ENCODE data around the gene SEC23IP. TPM values are rescaled to one million over a fixed set of nuclear protein-coding genes. Genes with fewer than 3 reads are reported as not detected.
"Not testable (repeated sequence)": the region's sequence is repeated elsewhere in the genome, so short reads cannot be mapped to it uniquely, and the experiment has no call there.

SEC23IP gene
- total RNA-seq, 2 donors from 2014 or later: 37.7 to 75.2 TPM

DNA sequence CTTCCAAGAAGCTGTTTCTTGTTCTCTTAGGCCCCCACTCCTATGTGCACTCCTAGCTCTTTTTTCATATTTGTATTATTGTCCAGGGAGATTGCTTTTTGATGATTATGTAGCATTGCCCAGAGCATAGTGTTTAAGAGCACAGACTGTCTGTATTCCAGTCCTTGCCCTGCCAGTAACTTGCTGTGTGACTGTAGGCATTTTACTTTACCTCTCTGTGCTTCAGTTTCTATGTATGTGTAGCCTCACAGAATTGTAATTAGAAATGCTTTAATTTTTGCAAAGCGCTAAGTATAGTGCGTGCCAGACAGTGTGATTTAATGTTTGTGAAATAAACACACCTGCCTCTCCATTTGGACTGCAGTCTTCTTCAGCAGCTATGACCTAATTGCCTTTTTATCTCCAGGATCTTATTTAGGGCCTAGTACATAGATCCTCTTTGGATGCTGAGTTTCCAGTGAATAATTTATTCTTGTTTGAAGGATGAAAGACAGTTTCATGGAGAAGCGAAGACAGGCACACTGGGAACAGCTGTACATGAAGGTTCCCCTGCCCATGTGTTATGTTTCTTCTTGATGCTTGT is 1.4 kb downstream of the SEC23IP start:
- no peaks in the 10 kb centered on the region for H3K27me3 ChIP-seq (replicated peaks; ENCODE audit: insufficient read depth)
- 85% methylated on average over 3 of the region's 3 CpGs for WGBS
- no peak for DNase-seq (ENCODE audit: low spot score)
- H3K27ac ChIP-seq: no peak overlapping the region
- intact Hi-C loops (cut with DNase I): no loop called here
- H3K9me3 ChIP-seq: no peaks in the 10 kb centered on the region
- no peak for TF ChIP-seq POLR2AphosphoS5 (IDR thresholded peaks at IDR 0.05)
- TF ChIP-seq, protein P1, sequence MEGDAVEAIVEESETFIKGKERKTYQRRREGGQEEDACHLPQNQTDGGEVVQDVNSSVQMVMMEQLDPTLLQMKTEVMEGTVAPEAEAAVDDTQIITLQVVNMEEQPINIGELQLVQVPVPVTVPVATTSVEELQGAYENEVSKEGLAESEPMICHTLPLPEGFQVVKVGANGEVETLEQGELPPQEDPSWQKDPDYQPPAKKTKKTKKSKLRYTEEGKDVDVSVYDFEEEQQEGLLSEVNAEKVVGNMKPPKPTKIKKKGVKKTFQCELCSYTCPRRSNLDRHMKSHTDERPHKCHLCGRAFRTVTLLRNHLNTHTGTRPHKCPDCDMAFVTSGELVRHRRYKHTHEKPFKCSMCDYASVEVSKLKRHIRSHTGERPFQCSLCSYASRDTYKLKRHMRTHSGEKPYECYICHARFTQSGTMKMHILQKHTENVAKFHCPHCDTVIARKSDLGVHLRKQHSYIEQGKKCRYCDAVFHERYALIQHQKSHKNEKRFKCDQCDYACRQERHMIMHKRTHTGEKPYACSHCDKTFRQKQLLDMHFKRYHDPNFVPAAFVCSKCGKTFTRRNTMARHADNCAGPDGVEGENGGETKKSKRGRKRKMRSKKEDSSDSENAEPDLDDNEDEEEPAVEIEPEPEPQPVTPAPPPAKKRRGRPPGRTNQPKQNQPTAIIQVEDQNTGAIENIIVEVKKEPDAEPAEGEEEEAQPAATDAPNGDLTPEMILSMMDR (IDR thresholded peaks at IDR 0.05): no peak
- no peak for TF ChIP-seq POLR2A (IDR thresholded peaks at IDR 0.05)
- H3K36me3 ChIP-seq: no peaks in the 10 kb centered on the region
- no peak overlapping the region for H3K4me3 ChIP-seq
- H3K4me1 ChIP-seq (replicated peaks): peaks cover 17% of the 10 kb centered on the region

DNA sequence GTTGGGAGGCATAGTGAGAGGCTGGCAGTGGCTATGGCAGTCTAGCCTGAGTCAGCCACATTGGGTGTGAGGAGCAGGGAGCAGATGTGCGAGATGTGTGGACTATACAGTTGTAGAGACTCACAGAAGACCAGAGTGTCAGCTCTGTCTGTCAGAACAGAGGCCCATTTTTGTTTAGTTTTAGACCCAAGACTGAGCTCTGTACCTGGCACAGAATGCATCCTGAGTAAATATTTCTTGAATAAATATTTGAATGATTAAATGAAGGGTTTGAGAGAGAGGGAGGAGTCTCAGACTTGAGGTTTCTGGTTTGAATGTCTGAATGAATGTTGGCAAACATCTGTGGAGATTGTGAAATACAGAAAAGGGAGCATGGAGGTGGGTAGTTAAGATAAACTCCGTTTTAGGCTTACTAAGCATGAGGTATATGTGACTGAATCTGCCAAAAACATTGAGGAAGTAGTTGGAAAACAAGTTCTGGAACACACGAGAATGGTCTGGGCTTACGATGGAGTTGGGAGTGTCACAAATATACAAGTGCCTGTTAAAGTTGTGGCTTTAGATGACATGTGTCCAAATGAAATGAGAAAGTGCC is 3.6 kb downstream of the SEC23IP start:
- no peaks in the 10 kb centered on the region for H3K9me3 ChIP-seq
- H3K36me3 ChIP-seq: no peaks in the 10 kb centered on the region
- WGBS: 22% methylated on average over 4 of the region's 4 CpGs
- H3K27me3 ChIP-seq (replicated peaks; ENCODE audit: insufficient read depth): no peaks in the 10 kb centered on the region
- intact Hi-C loops (cut with DNase I): no loop called here
- DNase-seq (ENCODE audit: low spot score): peak; percentile 41
- no peak overlapping the region for H3K4me3 ChIP-seq
- peak overlapping the region; percentile 24 to 36 for H3K27ac ChIP-seq
- TF ChIP-seq POLR2A (IDR thresholded peaks at IDR 0.05) (no peak), POLR2AphosphoS5 (IDR thresholded peaks at IDR 0.05) (peak; percentile 82)
- peaks cover 17% of the 10 kb centered on the region for H3K4me1 ChIP-seq (replicated peaks)

DNA sequence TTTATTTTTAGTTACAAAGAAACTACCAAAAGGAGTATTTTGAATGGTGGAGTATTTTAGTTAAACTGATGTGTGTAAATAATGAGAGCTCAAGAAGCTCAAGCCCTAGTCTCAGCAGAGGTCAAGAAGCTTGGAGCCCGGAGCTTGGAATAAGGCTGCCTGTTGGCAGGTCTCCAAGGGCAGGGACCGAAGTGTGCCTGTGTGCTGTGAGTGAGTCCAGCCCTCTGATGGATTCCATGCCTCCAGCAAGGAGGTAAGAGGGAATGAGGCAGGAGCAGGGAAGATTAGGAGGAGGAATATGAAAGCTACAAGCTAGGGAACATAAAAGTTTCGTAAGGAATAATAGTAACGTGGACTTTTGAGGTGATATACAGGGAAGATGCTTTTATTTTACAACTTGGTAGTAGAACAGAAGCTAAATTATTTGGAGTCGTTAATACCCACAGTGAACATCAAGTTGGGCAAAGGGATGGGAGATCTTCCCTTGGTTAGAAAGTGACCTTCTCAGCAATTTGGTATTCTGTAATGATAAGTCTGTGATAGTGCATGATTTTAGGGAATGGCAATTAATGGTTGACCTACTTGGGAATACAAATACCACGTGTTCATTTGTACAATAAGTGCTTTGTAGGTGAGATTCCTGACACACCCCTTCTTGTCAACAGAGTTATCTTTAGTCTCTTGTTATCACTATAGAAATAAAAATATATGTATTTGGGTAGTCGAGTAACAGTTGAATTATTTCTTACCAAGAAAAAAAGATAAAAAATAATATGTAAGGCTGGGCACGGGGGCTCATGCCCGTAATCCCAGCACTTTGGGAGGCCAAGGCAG is 4.6 kb downstream of the SEC23IP start:
- peak; percentile 13 for DNase-seq (ENCODE audit: low spot score)
- no peaks in the 10 kb centered on the region for H3K9me3 ChIP-seq
- no peaks in the 10 kb centered on the region for H3K36me3 ChIP-seq
- peak overlapping the region; percentile 28 to 36 for H3K27ac ChIP-seq
- H3K4me1 ChIP-seq (replicated peaks): peaks cover 17% of the 10 kb centered on the region
- no peak overlapping the region for H3K4me3 ChIP-seq
- 47% methylated on average over 9 of the region's 9 CpGs for WGBS
- no peaks in the 10 kb centered on the region for H3K27me3 ChIP-seq (replicated peaks; ENCODE audit: insufficient read depth)
- intact Hi-C loops (cut with DNase I): no loop called here
- TF ChIP-seq, protein P1 (IDR thresholded peaks at IDR 0.05): no peak
- no peak for TF ChIP-seq POLR2A (IDR thresholded peaks at IDR 0.05)
- peak; percentile 7 for TF ChIP-seq POLR2AphosphoS5 (IDR thresholded peaks at IDR 0.05)

DNA sequence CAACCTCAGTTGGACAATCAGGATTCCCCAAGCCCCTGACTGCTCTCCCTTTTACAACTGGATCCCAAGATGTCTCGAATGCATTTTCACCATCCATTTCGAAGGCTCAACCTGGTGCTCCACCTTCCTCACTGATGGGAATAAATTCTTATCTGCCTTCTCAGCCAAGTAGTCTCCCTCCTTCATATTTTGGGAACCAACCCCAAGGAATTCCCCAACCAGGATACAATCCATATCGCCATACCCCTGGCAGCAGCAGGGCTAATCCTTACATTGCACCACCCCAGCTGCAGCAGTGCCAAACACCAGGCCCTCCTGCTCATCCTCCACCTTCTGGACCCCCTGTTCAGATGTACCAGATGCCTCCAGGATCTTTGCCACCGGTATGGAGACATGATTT is 6.0 kb downstream of the SEC23IP start:
- Histone ChIP-seq H3K27me3 (replicated peaks; ENCODE audit: insufficient read depth) (no peaks in the 10 kb centered on the region), H3K36me3 (no peaks in the 10 kb centered on the region), H3K4me1 (replicated peaks) (peaks cover 17% of the 10 kb centered on the region), H3K9me3 (no peaks in the 10 kb centered on the region), H3K4me3 (no peak overlapping the region), H3K27ac (no peak overlapping the region)
- WGBS: 88% methylated on average over 4 of the region's 4 CpGs
- DNase-seq (ENCODE audit: low spot score): no peak
- TF ChIP-seq POLR2AphosphoS5 (IDR thresholded peaks at IDR 0.05) (no peak), POLR2A (IDR thresholded peaks at IDR 0.05) (no peak)
- TF ChIP-seq, protein P1 (IDR thresholded peaks at IDR 0.05): no peak
- intact Hi-C loops (cut with DNase I): no loop called here

DNA sequence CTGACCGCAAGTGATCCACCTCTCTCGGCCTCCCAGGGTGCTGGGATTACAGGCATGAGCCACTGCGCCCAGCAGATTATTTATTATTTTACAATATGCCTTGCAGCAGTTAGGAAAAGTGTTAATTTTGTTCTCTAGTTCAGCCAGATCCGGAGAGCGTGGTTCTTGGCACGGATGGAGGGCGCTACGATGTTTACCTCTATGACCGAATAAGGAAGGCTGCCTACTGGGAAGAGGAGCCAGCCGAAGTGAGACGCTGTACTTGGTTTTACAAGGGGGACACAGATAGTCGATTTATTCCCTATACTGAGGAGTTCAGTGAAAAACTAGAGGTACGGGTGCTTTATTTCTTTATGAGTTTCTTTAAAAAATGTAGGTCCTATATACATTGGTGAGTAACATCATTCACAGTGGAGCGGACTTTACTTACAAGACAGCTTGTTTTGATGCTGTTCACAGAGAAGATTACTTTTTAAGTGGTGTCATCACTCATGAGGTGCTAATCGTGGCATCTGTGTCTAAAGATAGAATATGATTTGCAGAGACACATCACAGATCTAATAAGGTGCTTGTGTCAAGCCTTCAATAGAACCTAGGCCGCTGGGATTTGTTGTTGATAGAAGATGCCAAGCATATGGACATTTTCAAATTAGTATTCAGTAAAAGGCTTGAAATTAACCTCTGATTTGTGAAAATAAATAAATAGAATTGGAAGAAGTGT is 11.6 kb downstream of the SEC23IP start:
- Histone ChIP-seq H3K27me3 (replicated peaks; ENCODE audit: insufficient read depth) (no peaks in the 10 kb centered on the region), H3K4me1 (replicated peaks) (no peaks in the 10 kb centered on the region), H3K9me3 (no peaks in the 10 kb centered on the region), H3K36me3 (no peaks in the 10 kb centered on the region), H3K4me3 (no peak overlapping the region), H3K27ac (no peak overlapping the region)
- intact Hi-C loops (cut with DNase I): no loop called here
- TF ChIP-seq, protein P1 (IDR thresholded peaks at IDR 0.05): no peak
- TF ChIP-seq POLR2A (IDR thresholded peaks at IDR 0.05) (no peak), POLR2AphosphoS5 (IDR thresholded peaks at IDR 0.05) (no peak)
- 91% methylated on average over 16 of the region's 16 CpGs for WGBS
- DNase-seq (ENCODE audit: low spot score): no peak

DNA sequence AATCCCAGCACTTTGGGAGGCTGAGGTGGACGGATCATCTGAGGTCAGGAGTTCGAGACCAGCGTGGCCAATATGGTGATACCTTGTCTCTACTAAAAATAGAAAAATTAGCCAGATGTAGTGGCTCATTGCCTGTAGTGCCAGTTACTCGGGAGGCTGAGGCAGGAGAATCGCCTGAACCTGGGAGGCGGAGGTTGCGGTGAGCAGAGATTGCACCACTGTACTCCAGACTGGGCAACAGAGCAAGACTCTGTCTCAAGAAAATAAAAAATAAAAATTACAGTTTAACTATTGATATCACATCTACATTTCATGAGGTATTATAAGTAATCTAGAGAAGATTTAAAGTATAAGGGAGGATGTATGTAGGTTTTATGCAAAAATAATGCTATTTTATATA is 15.2 kb downstream of the SEC23IP start:
- H3K4me3 ChIP-seq; H3K27ac ChIP-seq; intact Hi-C loops (cut with DNase I); H3K36me3 ChIP-seq; H3K27me3 ChIP-seq (replicated peaks; ENCODE audit: insufficient read depth); H3K9me3 ChIP-seq; H3K4me1 ChIP-seq (replicated peaks); DNase-seq (ENCODE audit: low spot score): not testable (repeated sequence)
- 100% methylated on average over 7 of the region's 7 CpGs for WGBS

Data from prostate gland (tissue), 2 donors.